ENCODE measurements around the gene CAPN10.

CAPN10 gene

DNA sequence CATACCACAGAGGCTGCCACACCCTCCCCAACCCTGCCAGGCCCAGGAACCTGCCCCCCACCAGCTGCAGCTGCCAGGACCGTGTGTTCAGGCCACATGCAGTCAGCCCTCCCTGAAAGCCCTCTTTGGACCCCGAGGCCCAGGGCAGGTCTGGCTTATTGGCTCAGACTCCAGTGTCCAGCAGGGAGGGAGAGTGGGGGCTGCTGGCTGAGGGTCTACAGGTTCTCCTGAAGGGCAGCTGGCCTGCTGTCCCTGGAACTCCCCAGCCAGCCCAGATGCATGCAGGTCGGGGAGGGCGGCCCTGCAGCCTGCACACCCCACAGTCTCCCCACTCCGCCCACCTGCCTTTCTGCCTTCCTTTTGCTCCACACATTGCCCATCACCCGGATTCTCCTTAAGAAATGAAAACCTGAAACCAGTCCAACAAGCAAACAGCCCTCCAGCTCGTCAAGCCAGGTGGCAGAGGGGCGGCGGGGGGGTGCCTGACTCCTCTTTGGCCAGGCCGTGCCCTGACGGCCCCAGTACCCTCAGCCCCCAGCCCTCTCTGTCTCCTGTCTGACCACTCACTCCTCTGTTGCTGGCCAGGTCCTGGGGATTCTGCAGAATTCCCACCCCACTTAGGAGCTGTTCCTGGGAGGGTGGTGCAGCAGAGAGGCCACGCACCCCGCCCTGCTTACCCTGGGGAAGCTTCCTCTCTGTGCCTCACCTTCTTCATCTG lies 56.7 kb downstream of the CAPN10 start:
- Histone ChIP-seq H4K20me1 (ENCODE audit: insufficient read depth) (no peaks in the 10 kb centered on the region), H3K4me1 (ENCODE audit: low read depth, poor library complexity, severe bottlenecking) (no peaks in the 10 kb centered on the region), H2AFZ (ENCODE audit: low read depth) (no peak overlapping the region), H3K9ac (no peak overlapping the region), H3K79me2 (ENCODE audit: insufficient read depth, low read depth) (no peaks in the 10 kb centered on the region), H3K36me3 (ENCODE audit: insufficient read depth) (no peaks in the 10 kb centered on the region), H3K4me3 (IDR thresholded peaks at IDR 0.05; ENCODE audit: insufficient read depth, low read depth, low read length) (no peak overlapping the region), H3K27me3 (ENCODE audit: insufficient read depth, low read depth) (peaks cover 26% of the 10 kb centered on the region; the same call in 1 of the 2 replicates), H3K27ac (no peak overlapping the region), H3K4me2 (no peak overlapping the region)
- TF ChIP-seq, protein P1, sequence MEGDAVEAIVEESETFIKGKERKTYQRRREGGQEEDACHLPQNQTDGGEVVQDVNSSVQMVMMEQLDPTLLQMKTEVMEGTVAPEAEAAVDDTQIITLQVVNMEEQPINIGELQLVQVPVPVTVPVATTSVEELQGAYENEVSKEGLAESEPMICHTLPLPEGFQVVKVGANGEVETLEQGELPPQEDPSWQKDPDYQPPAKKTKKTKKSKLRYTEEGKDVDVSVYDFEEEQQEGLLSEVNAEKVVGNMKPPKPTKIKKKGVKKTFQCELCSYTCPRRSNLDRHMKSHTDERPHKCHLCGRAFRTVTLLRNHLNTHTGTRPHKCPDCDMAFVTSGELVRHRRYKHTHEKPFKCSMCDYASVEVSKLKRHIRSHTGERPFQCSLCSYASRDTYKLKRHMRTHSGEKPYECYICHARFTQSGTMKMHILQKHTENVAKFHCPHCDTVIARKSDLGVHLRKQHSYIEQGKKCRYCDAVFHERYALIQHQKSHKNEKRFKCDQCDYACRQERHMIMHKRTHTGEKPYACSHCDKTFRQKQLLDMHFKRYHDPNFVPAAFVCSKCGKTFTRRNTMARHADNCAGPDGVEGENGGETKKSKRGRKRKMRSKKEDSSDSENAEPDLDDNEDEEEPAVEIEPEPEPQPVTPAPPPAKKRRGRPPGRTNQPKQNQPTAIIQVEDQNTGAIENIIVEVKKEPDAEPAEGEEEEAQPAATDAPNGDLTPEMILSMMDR (conservative IDR thresholded peaks at IDR 0.05; ENCODE audit: low read depth, low read length), result no peak

DNA sequence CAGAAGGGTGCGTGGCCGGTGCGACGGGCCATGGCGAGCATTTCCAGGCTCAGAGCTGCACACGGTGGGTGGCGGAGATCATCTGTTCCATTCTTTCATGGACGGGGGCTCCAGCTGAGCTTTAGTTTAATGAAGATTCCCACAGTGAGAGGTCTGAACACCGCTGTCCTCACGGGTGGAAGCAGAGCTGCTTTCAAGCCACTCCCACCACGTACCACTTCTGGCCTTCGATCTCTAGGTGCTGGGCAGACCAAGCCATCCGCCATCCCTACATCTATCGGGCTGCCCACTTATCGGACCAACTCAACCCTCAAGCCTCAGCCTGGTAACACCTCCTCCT lies 57.2 kb downstream of the CAPN10 start:
- Histone ChIP-seq H2AFZ (ENCODE audit: low read depth) (no peak overlapping the region), H3K36me3 (ENCODE audit: insufficient read depth) (no peaks in the 10 kb centered on the region), H3K79me2 (ENCODE audit: insufficient read depth, low read depth) (no peaks in the 10 kb centered on the region), H3K9ac (no peak overlapping the region), H3K4me2 (no peak overlapping the region), H4K20me1 (ENCODE audit: insufficient read depth) (no peaks in the 10 kb centered on the region), H3K4me3 (IDR thresholded peaks at IDR 0.05; ENCODE audit: insufficient read depth, low read depth, low read length) (no peak overlapping the region), H3K27ac (no peak overlapping the region), H3K27me3 (ENCODE audit: insufficient read depth, low read depth) (peaks cover 20% of the 10 kb centered on the region; the same call in 1 of the 2 replicates), H3K4me1 (ENCODE audit: low read depth, poor library complexity, severe bottlenecking) (no peaks in the 10 kb centered on the region)
- TF ChIP-seq, protein P1 (conservative IDR thresholded peaks at IDR 0.05; ENCODE audit: low read depth, low read length), result no peak

DNA sequence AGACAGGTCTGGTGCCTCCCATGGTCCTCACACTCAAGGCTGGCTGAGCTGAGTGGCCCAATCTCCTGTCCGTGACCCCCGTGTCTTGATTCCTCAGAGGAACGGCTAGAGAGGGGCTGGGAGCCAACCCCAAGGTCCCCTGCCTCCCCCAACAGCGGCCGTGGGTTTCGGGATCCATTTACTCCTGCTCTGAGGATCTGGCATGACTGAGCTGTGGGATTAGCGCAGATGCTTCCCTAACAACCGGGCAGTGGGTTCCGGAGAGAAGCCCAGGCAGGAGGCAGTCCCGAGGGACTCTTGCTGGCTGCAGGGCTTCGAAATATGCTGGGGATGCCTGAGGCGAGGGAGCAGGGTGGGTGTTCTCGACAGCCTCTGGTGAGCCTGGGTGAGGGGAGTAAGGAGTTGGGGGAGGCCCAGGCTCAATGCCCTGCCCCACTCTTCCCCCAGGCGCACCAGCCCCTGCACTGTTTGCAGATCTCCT lies 57.7 kb downstream of the CAPN10 start:
- H3K9ac ChIP-seq, result no peak overlapping the region
- no peak overlapping the region for H3K4me2 ChIP-seq
- no peaks in the 10 kb centered on the region for H3K4me1 ChIP-seq (ENCODE audit: low read depth, poor library complexity, severe bottlenecking)
- no peaks in the 10 kb centered on the region for H3K36me3 ChIP-seq (ENCODE audit: insufficient read depth)
- peaks cover 18% of the 10 kb centered on the region; the same call in 1 of the 2 replicates for H3K27me3 ChIP-seq (ENCODE audit: insufficient read depth, low read depth)
- H2AFZ ChIP-seq (ENCODE audit: low read depth), result no peak overlapping the region
- no peak overlapping the region for H3K4me3 ChIP-seq (IDR thresholded peaks at IDR 0.05; ENCODE audit: insufficient read depth, low read depth, low read length)
- TF ChIP-seq, protein P1 (conservative IDR thresholded peaks at IDR 0.05; ENCODE audit: low read depth, low read length), result no peak
- H3K79me2 ChIP-seq (ENCODE audit: insufficient read depth, low read depth), result no peaks in the 10 kb centered on the region
- H4K20me1 ChIP-seq (ENCODE audit: insufficient read depth), result no peaks in the 10 kb centered on the region
- no peak overlapping the region for H3K27ac ChIP-seq

DNA sequence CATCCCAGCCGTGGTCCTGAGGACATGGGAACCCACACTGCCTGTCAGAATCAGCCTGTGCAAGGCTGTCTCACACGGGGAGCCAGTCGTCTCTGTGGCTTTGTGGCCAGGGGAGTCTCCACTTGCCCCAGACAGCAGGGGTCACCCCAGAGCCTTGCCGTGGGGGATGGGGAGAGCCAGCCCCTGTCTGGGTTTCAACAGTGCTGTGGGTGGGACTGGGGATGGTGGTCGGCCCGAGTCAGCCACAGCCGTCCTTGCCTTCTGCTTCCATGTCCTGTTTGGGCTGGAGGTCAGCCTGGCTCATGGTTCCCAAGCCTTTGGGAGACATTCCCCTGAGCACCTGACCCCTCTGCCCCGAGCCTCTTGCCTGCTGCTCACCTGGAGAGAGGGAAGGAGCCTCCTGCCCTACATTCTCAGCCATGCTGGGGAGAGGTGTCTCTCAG lies 58.3 kb downstream of the CAPN10 start:
- Histone ChIP-seq H3K36me3 (ENCODE audit: insufficient read depth) (no peaks in the 10 kb centered on the region), H3K4me3 (IDR thresholded peaks at IDR 0.05; ENCODE audit: insufficient read depth, low read depth, low read length) (no peak overlapping the region), H3K4me1 (ENCODE audit: low read depth, poor library complexity, severe bottlenecking) (no peaks in the 10 kb centered on the region), H3K27me3 (ENCODE audit: insufficient read depth, low read depth) (peaks cover 25% of the 10 kb centered on the region), H2AFZ (ENCODE audit: low read depth) (no peak overlapping the region), H3K79me2 (ENCODE audit: insufficient read depth, low read depth) (no peaks in the 10 kb centered on the region), H3K4me2 (no peak overlapping the region), H3K27ac (no peak overlapping the region), H3K9ac (no peak overlapping the region), H4K20me1 (ENCODE audit: insufficient read depth) (no peaks in the 10 kb centered on the region)
- TF ChIP-seq, protein P1 (conservative IDR thresholded peaks at IDR 0.05; ENCODE audit: low read depth, low read length), result no peak

Measured in KMS-11 (cell line).